8988T (cell line): ENCODE data around the gene PCDHB1.

ENCODE experiments used
- DNase-seq: peaks from one replicate; pipeline ENCODE4 v3.0.0; 2011

PCDHB1 gene

GRCh38 chr5:141050622-141051520, at the start of gene PCDHB1:
TSS of gene PCDHB1 (plus strand) at chr5:141051374. CDS start at chr5:141051471, 97 bp downstream.
- DNase-seq, result no peak

- no peak for DNase-seq
These were observed 49.7 kb upstream of the PCDHB1 start for GRCh38 chr5:141001446-141001843.

GRCh38 chr5:141001844-141002604, 49.1 kb upstream of the PCDHB1 start:
- DNase-seq, result no peak

GRCh38 chr5:141002605-141002965, 48.6 kb upstream of the PCDHB1 start:
- DNase-seq, result no peak

GRCh38 chr5:141003031-141003430, 48.1 kb upstream of the PCDHB1 start:
- no peak for DNase-seq

GRCh38 chr5:141003791-141004611, 47.2 kb upstream of the PCDHB1 start:
- DNase-seq, result no peak

- DNase-seq, result no peak
These were observed 43.4 kb upstream of the PCDHB1 start for GRCh38 chr5:141007791-141008190.

- no peak for DNase-seq
These were observed 41.0 kb upstream of the PCDHB1 start for GRCh38 chr5:141010047-141010793.

GRCh38 chr5:141017943-141018342, 33.2 kb upstream of the PCDHB1 start:
- no peak for DNase-seq

- DNase-seq, result no peak
These were observed 28.8 kb upstream of the PCDHB1 start for GRCh38 chr5:141022384-141022783.

GRCh38 chr5:141031006-141031405, 20.2 kb upstream of the PCDHB1 start:
- DNase-seq, result no peak

GRCh38 chr5:141032626-141033025, 18.5 kb upstream of the PCDHB1 start:
- DNase-seq, result no peak

GRCh38 chr5:141039061-141039460, 12.1 kb upstream of the PCDHB1 start:
- DNase-seq, result no peak

- no peak for DNase-seq
These were observed 11.7 kb upstream of the PCDHB1 start for GRCh38 chr5:141039517-141039916.

- DNase-seq, result peak; percentile 28
These were observed 10.9 kb upstream of the PCDHB1 start for GRCh38 chr5:141040093-141040770.

GRCh38 chr5:141040771-141041426, 10.3 kb upstream of the PCDHB1 start:
- peak; percentile 49 for DNase-seq

GRCh38 chr5:141041427-141041785, 9.8 kb upstream of the PCDHB1 start:
- no peak for DNase-seq

- DNase-seq, result no peak
These were observed 8.6 kb upstream of the PCDHB1 start for GRCh38 chr5:141042555-141042954.

- DNase-seq, result no peak
These were observed 320 bp downstream of the PCDHB1 start for GRCh38 chr5:141051521-141051866.

GRCh38 chr5:141077826-141078225, 26.7 kb downstream of the PCDHB1 start:
- no peak for DNase-seq

GRCh38 chr5:141082228-141082627, 31.1 kb downstream of the PCDHB1 start:
- DNase-seq, result no peak
